ENCODE results near the gene TSSK2.
A peak's percentile ranks its signal among the peaks of the same experiment; 100 is the strongest.

TSSK2 gene

DNA sequence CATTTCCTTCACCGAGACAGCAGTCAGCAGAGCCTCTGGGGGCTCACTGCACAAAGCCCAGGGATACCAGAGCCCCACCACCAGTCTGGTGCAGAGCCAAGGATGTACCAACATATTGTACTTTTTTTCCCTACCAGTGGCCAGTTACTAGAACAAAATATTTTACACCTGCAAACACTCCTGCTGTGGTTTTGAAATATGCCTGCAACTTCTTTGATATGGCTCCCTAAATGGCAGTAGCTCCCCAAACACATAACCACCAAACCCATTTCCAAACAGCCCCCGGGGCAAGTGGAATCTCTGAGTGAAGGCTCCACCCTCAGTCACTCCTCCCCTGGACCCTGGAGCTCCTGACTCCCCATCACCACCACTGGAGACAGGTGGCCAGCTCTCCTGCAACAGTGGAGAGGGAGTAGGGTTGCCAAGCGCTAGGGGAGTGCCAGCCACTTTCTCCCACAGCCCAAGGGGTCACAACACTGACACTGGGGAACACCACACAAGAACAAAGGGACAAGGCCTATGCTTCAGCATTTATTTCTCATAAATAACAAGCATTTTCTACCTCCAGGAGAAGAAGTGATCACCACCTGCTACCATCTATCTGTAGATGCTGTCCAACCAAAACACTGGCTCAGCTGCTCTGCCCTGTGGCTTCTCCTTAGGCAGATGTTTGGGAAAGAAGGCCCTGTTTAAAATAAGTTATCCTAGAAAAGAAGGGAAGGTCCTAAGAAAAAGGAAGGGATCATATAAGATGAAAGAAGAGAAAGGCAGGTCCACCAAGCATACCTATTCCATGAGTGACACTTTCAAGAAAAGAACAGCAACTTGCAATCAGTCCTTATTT lies 24.0 kb upstream of the TSSK2 start:
- DNase-seq (ENCODE audit: low read depth): no peak

DNA sequence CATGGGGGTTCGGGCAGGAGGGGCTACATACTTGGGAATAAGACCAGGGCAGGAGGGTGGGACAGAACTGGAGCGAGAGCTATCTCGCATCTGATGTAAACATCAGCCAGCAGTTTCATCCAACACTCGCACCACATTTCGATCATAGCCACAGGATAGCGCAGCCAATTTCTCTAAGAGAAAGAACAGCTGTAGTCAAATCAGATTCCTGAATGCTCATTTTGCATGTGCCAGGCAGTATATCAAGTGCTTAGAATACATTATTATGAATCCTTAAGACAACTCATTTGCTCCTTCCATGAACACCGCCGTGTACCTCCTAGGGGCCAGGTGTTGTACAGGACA lies 23.4 kb upstream of the TSSK2 start:
- DNase-seq (ENCODE audit: low read depth): no peak

DNA sequence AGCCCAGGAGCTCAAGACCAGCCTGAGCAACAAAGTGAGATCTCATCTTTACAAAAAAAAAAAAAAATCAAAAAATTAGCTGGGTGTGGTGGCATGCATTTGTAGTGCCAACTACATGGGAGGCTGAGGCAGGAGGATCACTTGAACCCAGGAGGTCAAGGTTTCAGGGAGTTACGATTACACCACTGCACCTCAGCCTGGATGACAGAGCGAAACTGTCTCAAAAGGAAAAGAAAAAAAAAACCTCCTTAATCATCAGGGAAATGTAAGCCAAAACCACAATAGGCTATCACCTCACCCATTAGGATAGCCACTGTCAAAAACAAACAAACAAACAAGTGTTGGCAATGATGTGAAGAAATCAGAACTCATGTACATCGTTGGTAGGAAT lies 22.3 kb upstream of the TSSK2 start:
- no peak for DNase-seq (ENCODE audit: low read depth)

DNA sequence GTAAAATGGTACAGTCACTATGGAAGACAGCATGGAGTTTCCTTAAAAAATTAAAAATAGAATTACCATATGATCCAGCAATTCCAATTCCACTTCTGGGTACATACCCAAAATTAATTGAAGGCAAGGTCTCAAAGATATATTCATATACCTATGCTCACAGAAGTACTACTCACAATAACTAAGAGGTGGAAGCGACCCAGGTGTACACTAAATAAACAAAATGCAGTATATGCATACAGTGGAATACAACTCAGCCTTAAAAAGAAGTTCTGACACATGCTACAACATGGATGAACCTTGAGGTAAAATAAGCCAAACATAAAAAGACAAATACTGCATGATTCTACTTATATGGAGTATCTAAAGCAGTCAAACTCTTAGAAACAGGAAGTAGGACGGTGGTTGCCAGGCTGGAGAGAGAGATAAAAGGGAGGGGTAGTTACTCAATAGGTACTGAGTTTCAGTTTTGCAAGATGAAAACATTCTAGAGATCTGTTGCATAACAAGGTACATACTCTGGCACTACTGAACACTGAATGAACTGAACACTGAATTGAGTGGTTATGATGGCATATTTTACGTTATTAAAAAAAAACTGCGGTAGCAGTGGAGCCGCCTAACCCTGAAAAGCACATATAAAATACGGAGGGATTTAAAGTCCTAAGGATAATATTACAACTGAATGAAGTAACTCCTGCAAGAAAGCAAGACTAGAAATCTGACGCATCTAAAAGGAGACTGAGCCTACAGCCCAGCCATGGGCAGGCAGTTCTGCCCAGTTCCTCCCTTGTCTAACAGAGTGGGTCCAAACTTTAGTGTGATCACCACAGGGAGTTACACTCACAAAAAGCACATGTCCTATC lies 21.7 kb upstream of the TSSK2 start:
- DNase-seq (ENCODE audit: low read depth): peak; percentile 40

DNA sequence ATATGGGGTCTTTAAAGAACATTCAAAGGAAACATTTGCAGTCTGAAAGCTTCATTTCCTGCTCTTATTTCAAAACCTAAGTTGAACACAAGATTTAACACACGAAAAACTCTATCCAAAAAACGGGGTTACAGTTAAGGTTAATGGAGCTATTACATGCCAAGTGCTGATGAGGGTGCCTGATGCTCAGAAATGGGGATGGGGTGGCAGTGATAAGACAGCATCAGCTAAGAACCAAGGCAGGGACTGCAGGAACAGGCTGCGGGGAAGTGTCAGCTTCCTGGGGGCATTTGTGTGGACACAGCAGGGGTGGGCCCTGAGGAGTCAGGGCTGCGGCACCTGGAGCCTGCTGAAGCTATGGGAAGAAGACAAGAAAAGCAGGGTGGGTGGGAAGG lies 21.0 kb upstream of the TSSK2 start:
- DNase-seq (ENCODE audit: low read depth): no peak

DNA sequence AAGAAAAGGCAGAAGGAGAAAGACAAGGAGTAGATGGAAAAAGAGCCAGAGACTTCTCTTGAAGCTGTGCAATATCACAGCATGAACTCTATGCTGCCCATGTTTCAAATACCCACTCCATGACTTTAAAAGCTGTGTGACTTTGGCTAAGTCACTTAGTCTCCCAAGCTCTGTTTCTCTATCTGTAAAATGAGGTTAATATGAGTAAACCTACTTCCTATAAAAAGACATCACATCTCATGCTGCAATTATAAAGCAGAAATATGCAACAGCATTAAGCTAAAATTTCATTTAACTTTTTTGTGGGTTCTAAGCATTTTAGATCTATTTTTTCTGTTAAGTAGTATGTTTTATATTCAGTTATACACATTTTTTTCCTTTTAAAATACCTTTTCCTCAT lies 20.5 kb upstream of the TSSK2 start:
- DNase-seq (ENCODE audit: low read depth): no peak

DNA sequence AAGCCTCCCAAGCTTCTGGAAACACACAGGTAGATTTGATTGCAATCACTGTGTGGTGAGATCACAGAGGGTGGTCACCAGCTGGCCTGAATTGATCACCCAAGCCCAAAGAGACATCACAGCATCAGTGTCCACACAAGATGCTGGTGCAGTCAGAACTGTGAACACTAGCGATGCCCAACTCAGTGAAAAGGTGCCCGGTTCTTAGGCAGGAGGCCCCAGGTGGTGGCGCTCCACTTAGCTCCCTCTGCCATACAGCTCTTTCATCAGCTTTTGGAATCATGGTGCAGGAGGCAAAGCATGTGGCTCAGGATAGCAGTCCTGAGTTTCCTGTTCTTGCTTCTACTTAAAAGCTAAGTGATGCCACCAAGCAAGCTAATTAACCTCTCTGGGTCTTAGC lies 20.0 kb upstream of the TSSK2 start:
- no peak for DNase-seq (ENCODE audit: low read depth)

DNA sequence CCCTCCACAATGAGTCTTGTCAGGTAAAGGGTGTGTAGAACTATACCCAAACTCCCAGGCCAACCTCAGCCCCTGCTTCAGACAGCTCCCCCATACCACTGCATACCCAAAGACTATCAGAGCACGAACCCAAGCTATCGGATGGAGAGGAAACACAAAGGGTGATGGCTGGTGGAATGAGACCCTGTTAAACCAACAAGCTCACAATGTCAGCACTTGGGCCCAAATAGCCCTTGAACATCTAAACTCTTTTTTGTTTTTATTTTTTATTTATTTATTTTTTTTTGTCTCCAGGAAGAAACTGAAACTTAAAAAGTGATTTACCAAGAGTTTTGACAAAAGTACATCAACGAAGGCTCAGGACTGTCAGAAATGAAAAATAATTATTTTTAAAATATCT lies 19.5 kb upstream of the TSSK2 start:
- DNase-seq (ENCODE audit: low read depth): no peak

DNA sequence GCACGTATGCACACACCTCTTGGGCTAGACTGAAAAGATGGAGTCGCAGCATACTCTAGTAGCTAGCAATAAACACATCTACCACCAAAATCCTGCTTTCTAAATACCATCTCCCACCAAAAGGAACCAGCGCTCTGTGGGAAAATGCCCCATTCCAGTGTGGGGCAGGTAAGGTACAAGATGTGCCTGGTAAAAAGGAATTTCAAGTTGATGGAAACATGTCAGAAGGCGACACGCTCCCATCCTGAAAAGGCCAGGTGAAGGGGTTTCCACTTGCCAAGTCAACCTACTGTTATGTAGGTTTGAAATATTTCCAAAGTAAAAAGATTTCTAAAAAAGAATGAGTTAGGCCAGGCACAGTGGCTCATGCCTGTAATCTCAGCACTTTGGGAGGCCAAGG lies 17.7 kb upstream of the TSSK2 start:
- DNase-seq (ENCODE audit: low read depth): no peak

DNA sequence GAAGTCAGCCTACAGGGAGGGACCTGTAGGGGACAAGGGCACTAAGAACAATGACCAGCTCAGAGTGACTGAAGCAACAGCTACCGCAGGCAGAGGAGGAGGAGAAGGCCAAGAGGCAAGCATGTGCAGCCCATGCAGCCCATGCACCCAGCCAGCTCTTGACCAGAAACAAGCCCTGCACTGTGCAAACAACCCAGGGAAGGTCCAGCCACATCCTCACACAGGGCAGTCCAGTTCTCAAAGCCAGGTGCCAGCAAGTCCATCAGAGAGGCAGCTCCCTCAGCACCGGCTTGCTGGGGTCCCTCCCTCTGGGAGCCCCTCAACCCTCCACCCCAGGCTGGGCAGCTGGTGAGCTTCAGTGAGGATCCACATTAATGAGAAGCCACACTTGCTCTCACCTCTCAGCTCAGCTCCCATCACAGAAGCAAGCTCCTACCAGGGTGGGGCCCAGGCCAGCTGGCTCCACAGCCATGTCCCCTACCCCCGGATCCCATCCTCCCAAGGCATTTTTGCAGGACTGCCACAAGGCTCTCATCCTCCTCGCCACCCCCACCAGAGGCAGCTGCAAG lies 16.0 kb upstream of the TSSK2 start:
- no peak for DNase-seq (ENCODE audit: low read depth)

DNA sequence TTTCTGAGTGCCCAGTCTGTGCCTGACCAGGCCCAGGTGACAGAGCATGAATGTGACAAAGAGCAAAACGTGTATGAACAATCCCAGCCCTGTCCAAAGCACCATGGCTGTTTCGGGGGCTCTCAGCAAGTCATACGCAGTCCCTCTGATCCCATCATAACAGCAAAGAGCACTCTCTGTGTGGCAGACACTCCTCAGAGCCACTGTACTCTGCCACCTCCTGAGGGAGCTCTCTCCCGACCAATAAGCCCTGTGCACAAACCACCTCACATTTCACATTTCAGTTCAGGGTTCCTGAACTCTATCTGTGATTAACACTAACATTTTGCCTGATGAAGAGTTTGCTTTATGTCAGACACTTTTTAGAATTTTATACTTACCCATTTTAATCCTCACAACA lies 15.5 kb upstream of the TSSK2 start:
- no peak for DNase-seq (ENCODE audit: low read depth)

DNA sequence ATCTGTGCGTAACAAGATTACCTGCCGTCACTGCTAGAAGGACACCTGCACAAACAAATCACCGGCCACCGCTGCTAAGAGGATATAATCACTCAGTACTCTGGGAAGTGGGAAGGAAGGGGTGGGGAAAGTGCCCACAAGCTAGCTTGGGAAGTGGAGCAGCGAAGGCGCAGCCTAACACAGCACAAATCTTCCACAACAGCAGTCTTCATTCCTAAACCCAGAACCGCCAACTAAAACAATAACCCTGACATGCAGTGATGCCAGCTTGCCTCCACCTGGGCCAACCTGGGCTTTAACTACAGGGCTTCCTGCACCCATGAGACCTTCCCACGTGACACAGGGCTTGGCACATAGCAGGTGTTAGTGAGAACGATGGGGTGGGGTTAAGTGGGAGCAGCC lies 14.0 kb upstream of the TSSK2 start:
- DNase-seq (ENCODE audit: low read depth): no peak

DNA sequence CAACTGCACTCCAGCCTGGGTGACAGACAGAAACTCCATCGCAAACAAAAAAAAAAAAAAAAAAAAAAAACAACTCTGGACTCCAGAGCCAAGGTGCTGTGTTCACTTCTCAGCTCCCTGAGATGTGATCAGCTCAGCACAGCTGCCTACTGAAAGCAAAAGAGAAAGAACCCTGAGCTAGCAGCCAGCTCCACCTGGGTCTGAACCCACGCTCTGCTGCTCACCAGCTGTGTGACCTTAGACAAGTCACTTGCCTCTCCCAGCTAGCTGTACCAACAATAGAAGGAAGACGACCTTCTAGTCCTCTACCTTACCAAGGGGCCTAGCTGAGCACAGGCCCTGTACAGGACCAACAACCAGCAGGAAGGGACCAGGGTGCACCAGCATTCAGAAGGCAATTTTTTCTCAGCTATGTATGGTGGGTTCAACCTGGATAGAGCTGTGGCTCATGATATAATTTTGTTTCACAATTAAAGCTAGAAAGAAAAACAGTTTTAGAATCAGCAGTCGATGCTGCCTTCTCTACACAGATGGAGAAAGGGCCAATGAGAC lies 12.7 kb upstream of the TSSK2 start:
- no peak for DNase-seq (ENCODE audit: low read depth)

DNA sequence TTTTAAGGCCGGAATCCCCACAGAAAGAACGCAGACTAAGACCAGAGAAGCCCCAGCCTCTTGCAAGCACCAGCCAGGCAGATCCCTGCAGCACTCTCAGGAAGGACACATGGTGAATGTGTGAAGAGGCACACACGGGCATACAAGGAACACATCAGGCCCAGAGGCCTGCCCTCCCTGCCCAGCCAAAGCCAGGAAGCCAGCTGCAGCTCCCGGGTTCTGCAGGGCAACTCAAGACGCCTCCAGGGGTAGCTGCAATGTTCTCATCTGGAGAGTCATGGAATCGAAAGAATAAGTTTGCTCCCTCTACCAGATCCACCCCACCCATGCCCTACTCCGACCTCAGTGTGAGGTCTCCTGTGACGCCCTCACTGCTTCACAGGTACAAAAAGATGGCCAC lies 11.2 kb upstream of the TSSK2 start:
- DNase-seq (ENCODE audit: low read depth): no peak

DNA sequence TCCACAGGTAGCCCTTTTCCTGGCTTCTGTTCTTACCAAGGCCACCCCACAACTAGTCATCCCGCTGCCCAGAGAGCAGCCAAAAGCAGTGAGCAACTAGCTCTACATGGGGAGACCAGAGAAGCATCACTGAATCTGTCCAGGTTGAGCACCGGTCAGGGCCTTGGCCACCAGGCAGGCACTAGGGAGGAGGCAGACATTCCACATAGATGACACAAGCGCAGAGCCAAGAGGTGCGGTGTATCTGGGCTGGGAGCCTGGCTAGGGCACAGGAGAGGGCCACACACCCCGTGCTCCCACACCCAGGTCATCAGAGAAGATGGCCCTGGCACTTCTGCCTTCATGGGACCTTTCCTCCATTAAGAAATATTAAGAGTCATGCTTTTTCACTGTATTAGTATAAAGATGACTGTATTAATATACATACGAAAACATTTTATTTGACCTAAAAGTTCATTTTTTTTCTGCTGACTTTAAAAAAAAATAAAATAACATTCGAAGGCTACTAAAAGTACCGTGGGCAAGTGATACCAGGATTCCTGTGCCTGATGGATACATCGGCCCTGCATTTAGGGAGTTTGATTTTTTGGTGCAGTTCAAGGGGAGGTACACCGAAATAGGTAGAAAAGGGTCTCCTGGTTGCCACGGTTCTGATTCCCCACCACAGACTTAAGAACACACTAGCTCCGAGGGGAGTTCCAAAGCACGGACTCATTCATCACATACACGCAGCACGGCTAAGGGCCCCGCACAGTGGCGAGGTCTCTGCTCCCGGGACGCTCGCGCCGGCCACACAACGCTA lies 10.1 kb upstream of the TSSK2 start:
- no peak for DNase-seq (ENCODE audit: low read depth)

DNA sequence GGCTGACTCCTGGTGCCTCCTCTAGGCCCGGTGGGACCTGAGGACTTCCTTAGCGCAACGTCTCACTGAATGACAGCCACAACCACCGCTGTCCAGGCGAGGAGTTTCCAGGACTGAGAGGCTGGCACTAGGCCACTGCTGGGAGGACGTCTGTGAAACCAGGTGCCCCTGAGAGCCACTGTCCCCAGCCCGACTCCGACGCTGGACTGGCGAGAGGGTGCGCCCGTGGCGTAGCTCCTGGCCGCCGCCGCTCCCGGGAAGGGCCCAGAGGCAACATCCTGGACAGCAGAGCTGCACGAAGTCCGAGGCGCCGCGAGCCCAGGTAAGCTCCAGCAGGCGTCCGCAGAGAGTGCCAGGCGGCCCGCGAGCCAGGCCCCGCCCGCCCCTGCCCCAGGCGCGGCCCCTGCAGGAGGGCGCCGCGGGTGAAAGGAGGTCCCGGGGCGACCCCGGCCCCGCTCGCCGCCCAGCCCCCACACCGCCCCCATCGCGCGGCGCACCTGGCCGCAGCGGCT lies 9.4 kb upstream of the TSSK2 start:
- peak; percentile 38 for DNase-seq (ENCODE audit: low read depth)

DNA sequence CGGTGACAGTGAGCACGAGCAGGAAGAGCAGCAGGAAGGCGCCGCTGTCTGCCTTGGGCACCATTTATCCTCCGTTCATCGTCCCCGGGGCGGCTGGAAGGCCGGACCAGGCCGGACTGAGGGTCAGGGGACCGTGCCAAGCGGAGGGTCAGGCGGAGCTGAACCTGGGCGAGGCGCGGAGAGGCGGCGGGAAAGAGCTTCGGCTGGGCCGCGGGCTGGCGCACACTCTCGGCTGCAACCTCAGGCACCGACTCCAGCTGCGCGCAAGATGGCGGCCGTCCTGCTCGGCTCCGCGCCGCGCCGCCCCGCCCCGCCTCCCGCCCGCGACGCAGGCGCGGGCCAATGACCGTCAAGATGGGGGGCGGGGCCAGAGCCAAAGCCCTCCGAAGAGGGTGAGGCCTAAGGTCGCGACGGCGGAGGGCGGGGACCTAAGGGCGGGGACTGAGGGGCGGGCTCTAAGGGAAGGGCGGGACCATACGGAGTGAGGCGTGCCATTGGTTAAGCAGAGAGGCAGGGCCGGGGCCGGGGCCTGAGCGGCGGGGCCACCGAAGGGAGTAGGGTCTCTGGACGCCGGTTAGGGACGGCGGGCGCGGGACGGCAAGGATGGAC lies 8.9 kb upstream of the TSSK2 start, which contains the start of gene DGCR2:
Gene DGCR2, minus strand, starts transcription at position 270 of the 609 bp plus-strand sequence. Its CDS starts 206 bp downstream, at position 64.
- DNase-seq (ENCODE audit: low read depth): peak; percentile 91

DNA sequence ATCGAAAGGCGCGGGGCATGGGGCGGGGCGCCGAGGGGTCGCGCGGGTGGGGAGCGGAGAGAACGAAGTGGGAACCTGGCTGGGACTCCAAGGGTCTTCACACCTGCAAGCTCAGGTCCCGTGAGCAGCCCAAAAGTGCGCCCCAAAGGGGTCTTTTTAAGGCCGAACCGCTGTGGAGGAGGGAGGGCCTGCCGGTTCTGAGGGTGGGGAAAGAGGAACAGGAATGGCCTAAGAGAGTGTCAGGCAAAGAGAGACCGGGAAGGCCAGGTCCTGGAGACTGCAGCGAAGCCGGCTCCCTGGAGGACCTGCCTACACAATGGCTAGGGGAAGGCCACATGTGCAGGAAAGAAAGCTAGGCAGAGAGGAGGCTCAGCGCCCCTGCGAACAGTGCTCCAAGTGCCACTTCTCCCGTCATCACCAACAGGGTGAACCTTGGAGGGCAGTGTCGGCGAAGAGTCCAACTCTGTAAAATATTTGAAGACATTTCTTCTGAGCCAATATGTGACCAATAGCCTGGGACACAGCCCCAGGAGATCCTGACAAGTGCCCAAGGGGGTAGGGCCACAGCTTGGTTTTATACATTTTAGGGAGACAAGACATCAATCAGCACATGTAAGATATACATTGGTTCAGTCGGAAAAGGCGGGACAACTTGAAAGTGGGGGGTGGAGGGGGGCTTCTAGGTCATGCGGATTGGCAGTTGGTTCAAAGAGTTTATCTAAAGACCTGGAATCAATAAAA lies 8.2 kb upstream of the TSSK2 start:
- no peak for DNase-seq (ENCODE audit: low read depth)

DNA sequence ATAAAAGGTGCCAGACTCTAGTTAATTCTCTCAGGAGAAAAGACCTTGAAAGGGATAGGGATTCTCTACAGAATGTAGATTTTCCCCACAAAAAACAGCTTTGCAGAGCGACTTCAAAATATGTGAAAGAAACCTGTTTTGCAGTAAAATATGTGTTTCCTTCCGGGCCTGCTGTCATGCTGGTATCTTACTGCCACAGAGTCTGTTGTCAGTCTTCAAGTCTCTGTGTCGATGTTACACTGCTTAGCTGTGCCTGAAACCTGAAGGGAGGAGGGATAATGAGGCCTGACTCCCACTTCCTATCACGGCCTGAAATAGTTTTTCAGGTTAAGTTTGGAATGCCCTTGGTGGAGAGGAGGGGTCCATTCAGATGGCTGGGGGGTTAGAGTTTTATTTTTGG lies 7.2 kb upstream of the TSSK2 start:
- DNase-seq (ENCODE audit: low read depth): no peak

DNA sequence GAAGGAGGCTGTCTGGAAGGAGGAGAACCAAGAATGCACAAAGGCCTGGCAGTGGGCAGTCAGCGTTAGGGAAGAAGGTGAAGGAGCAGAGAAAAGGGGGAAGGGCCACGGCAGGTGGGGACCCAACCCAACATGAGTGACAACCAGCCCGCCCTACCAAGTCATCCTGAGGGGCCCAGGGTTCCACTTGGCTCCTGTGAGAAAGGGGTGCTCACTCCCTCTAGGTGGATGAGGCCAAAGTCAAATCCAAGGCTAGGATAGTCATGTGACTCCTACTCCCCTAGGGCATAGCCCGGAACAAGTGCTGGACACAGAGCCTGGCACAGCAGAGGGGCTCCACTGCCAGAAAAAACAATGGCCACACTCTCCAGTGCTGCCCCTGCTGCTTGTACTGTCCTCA lies 6.7 kb upstream of the TSSK2 start:
- no peak for DNase-seq (ENCODE audit: low read depth)

DNA sequence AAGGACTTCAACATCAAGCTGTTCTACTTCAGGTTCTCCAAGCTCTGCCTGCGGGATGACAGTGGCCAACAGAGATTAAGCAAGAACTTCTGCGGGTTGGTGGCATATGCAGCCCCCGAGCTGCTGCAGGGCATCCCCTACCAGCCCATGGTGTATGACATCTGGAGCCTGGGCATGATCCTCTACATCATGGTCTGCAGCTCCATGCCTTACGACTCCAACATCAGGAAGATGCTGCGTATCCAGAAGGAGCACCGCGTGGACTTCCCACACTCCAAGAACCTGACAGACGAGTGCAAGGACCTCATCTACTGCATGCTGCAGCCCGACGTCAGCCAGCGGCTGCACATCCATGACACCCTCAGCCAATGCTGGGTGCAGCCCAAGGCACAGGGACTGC lies 6.1 kb upstream of the TSSK2 start:
- DNase-seq (ENCODE audit: low read depth): no peak

All from T-helper 22 cell (primary cell).